Omental fat pad (tissue), 4 donors: ENCODE results near the gene CNGB1. TPM values are rescaled to one million over a fixed set of nuclear protein-coding genes. Genes with fewer than 3 reads are reported as not detected.
"Not testable (repeated sequence)": the region's sequence is repeated elsewhere in the genome, so short reads cannot be mapped to it uniquely, and the experiment has no call there.

ENCODE experiments used
- ATAC-seq: fragments of 150-250 bp; one replicate; pipeline ENCODE4 v1.9.1; 2016; ENCODE audit warnings: mild to moderate bottlenecking, moderate library complexity; ENCODE audit not compliant: low FRiP score
- DNase-seq: peaks from one replicate; pipeline ENCODE4 v3.0.0-alpha.2; 2019; ENCODE audit warnings: low spot score
- total RNA-seq, 4 donors: library from RNA; depleted of rRNA; stranded (reverse); fragments of >200 nt; gene quantifications; one replicate each; pipeline ENCODE4 v1.1.0, GENCODE V29; 2016
- TF ChIP-seq, protein P1 (sequence below), 3 donors: fragments of 450-650 bp; IDR thresholded peaks; one replicate each; pipeline ENCODE4 v1.5.1; 2016 to 2017; ENCODE audit warnings: antibody characterized with exemption in 3 of 3, mild to moderate bottlenecking in 3 of 3, moderate library complexity in 2 of 3

Gene CNGB1
- total RNA-seq, 4 donors from 2014 or later: not detected

GRCh38 chr16:57863434-57864160, 107.3 kb downstream of the CNGB1 start:
- TF ChIP-seq, protein P1, sequence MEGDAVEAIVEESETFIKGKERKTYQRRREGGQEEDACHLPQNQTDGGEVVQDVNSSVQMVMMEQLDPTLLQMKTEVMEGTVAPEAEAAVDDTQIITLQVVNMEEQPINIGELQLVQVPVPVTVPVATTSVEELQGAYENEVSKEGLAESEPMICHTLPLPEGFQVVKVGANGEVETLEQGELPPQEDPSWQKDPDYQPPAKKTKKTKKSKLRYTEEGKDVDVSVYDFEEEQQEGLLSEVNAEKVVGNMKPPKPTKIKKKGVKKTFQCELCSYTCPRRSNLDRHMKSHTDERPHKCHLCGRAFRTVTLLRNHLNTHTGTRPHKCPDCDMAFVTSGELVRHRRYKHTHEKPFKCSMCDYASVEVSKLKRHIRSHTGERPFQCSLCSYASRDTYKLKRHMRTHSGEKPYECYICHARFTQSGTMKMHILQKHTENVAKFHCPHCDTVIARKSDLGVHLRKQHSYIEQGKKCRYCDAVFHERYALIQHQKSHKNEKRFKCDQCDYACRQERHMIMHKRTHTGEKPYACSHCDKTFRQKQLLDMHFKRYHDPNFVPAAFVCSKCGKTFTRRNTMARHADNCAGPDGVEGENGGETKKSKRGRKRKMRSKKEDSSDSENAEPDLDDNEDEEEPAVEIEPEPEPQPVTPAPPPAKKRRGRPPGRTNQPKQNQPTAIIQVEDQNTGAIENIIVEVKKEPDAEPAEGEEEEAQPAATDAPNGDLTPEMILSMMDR (IDR thresholded peaks at IDR 0.05): no peak
- no peak for DNase-seq
- peak; percentile 95 for ATAC-seq

- ATAC-seq (no peak), DNase-seq (no peak)
- TF ChIP-seq, protein P1 (IDR thresholded peaks at IDR 0.05): no peak
Measured at GRCh38 chr16:57862698-57863433, 108.1 kb downstream of the CNGB1 start.

DNA sequence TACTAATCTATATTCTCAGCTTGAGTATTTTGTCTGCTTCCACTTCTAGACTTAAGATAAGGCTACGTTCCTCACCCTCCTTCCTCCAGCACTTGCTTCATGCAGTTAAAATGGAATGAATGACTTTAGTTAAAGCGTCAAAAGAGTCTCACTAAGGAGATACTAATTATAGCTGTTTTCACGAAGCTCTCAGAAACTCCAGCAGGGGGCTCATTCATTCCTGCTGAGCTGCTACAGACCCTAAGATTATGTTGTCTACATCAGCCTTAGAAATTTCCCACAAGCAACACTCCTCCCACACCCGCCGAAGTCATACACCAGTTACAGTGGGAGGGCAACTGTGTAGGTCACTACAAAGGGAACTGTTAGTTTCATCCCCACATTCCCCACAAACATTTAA, 111.6 kb downstream of the CNGB1 start:
- ATAC-seq: peak; percentile 38
- TF ChIP-seq, protein P1 (IDR thresholded peaks at IDR 0.05): no peak
- DNase-seq: no peak

DNA sequence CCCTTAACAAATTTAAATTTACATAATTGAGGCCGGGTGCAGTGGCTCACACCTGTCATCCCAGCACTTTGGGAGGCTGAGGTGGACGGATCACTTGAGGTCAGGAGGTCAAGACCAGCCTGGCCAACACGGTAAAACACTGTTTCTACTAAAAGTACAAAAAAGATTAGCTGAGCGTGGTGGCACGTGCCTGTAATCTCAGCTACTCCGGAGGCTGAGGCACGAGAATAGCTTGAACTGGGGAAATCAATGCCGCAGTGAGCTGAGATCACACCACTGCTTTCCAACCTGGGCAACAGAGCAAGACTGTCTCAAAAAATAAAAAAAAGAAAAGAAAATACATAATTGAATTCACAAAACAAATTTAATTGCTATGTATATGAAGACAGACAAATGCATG, 112.3 kb downstream of the CNGB1 start:
- no peak for ATAC-seq
- DNase-seq: no peak
- TF ChIP-seq, protein P1 (IDR thresholded peaks at IDR 0.05): no peak

DNA sequence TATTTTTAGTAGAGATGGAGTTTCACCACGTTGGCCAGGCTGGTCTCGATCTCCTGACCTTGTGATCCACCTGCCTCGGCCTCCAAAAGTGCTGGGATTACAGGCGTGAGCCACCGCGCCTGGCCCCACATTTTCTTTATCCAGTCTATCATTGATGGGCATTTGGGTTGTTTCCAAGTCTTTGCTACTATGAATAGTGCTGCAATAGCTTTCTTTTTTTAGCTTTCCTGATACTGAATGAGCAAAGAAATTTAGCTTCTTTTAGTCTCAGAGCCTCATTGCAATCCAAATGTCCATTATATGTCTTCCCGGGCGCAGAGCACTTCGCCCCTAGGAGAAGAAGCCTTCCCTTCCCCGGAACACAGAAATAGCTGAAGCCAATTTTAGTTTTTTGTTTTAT, 112.9 kb downstream of the CNGB1 start:
- DNase-seq, ATAC-seq: not testable (repeated sequence)

DNA sequence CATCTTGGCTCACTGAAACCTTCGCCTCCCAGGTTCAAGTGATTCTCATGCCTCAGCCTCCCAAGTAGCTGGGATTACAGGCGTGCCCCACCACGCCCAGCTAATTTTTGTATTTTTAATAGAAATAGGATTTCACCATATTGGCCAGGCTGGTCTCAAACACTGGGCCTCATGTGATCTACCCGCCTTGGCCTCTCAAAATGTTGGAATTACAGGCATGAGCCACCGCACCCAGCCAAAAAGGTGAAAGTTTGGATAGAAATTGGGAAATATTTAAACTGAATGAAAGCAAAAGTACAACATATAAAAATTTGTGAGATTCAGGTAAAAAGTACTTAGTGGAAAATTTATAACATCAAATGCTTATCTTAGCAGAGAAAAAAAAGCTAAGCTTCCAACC, 115.7 kb downstream of the CNGB1 start:
- no peak for DNase-seq
- no peak for ATAC-seq
- TF ChIP-seq, protein P1 (IDR thresholded peaks at IDR 0.05): no peak

GRCh38 chr16:57852189-57852588, 118.7 kb downstream of the CNGB1 start:
- no peak for ATAC-seq
- TF ChIP-seq, protein P1 (IDR thresholded peaks at IDR 0.05): no peak
- DNase-seq: no peak
